Measurements from ENCODE around the gene FAAP100.
A peak's percentile ranks its signal among the peaks of the same experiment; 100 is the strongest.

Gene FAAP100

GRCh38 chr17:81551458-81552243 lies 502 bp downstream of the FAAP100 start:
- Histone ChIP-seq H3K4me3 (ENCODE audit: low read length, poor library complexity, severe bottlenecking) (peak overlapping the region; percentile 90), H2AFZ (ENCODE audit: low read length) (peak overlapping the region; percentile 91), H3K4me1 (ENCODE audit: insufficient read depth, low read length, poor library complexity, severe bottlenecking) (peaks cover 35% of the 10 kb centered on the region), H3K36me3 (ENCODE audit: insufficient read depth, low read length) (peaks cover 15% of the 10 kb centered on the region; the same call in 1 of the 2 replicates), H4K20me1 (ENCODE audit: insufficient read depth, low read length, poor library complexity, severe bottlenecking) (peaks cover 20% of the 10 kb centered on the region), H3K9ac (ENCODE audit: low read depth, low read length, poor library complexity, severe bottlenecking) (peak overlapping the region; percentile 94), H3F3A (ENCODE audit: low read depth) (peaks cover 10% of the 10 kb centered on the region; the same call in 1 of the 2 replicates), H3K9me3 (ENCODE audit: insufficient read depth, low read depth, low read length) (no peaks in the 10 kb centered on the region), H3K27me3 (ENCODE audit: insufficient read depth, low read length, poor library complexity, severe bottlenecking) (no peaks in the 10 kb centered on the region), H3K4me2 (ENCODE audit: low read depth, low read length, poor library complexity, severe bottlenecking) (peak overlapping the region; percentile 83), H3K9me2 (replicated peaks; ENCODE audit: low read depth, low read length) (no peaks in the 10 kb centered on the region), H3K79me2 (ENCODE audit: insufficient read depth, low read length) (peaks cover 33% of the 10 kb centered on the region)
- TF ChIP-seq EZH2phosphoT487 (IDR thresholded peaks at IDR 0.05; ENCODE audit: borderline replicate concordance) (no peak), CTCF (conservative IDR thresholded peaks at IDR 0.05; ENCODE audit: low read length) (no peak)

DNA sequence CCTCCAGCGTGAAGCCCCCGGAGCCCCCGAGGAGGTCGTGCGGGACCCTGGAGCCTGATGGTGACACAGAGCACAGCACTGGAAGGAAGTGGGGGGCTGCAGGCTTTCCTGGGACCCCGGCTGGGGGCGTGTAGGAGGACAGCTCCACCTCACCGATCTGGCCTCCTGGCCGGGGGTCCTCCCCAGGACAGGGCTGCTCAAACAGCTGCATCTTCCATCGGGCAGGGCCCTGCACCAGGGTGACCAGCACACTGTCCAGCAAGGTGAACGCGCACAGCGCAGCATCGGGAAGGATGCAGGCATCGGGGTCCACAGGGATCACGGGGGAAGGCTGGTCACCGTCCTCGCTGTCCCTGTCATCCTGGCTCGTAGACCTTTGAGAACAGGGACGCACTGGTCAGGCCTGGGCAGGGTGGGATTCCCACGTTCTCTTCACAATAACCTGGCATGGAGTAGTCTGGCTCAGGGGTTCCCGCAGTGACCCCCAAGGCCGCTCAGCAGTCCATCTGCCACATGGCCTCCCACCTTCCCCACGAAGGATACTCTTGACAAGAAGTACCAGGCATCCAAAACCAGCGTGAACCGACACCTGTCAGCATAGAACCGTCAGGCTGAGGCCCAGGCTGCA lies 1.2 kb downstream of the FAAP100 start:
- Histone ChIP-seq H3K79me2 (ENCODE audit: insufficient read depth, low read length) (peaks cover 33% of the 10 kb centered on the region), H3F3A (ENCODE audit: low read depth) (peaks cover 10% of the 10 kb centered on the region; the same call in 1 of the 2 replicates), H3K9ac (ENCODE audit: low read depth, low read length, poor library complexity, severe bottlenecking) (peak overlapping the region; percentile 94), H3K36me3 (ENCODE audit: insufficient read depth, low read length) (peaks cover 16% of the 10 kb centered on the region; the same call in 1 of the 2 replicates), H3K27me3 (ENCODE audit: insufficient read depth, low read length, poor library complexity, severe bottlenecking) (no peaks in the 10 kb centered on the region), H3K4me1 (ENCODE audit: insufficient read depth, low read length, poor library complexity, severe bottlenecking) (peaks cover 35% of the 10 kb centered on the region), H4K20me1 (ENCODE audit: insufficient read depth, low read length, poor library complexity, severe bottlenecking) (peaks cover 20% of the 10 kb centered on the region), H2AFZ (ENCODE audit: low read length) (no peak overlapping the region), H3K4me3 (ENCODE audit: low read length, poor library complexity, severe bottlenecking) (peak overlapping the region; percentile 90), H3K9me2 (replicated peaks; ENCODE audit: low read depth, low read length) (no peaks in the 10 kb centered on the region), H3K4me2 (ENCODE audit: low read depth, low read length, poor library complexity, severe bottlenecking) (peak overlapping the region; percentile 83), H3K9me3 (ENCODE audit: insufficient read depth, low read depth, low read length) (no peaks in the 10 kb centered on the region)
- TF ChIP-seq CTCF (conservative IDR thresholded peaks at IDR 0.05; ENCODE audit: low read length) (no peak), EZH2phosphoT487 (IDR thresholded peaks at IDR 0.05; ENCODE audit: borderline replicate concordance) (no peak)

DNA sequence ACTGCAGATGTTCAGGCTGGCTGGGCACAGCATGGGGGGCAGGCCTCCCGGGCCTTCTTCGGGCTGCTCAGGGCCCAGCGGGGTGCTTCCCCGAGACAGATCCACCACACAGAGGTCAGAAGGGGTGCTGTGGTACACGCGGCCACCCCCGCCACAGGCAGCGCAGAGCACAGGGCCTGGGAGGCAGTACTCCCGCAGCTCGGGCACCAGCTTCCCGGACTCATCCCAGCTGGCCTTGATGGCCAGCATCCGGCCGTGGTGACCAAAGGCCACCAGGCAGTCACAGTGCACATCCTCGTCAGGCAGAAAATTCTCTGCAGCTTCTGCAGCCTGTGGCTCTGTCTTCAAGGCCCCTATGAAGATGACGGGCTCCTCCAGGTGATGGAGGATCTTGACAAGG lies 1.9 kb downstream of the FAAP100 start:
- H3K9me3 ChIP-seq (ENCODE audit: insufficient read depth, low read depth, low read length) = no peaks in the 10 kb centered on the region
- H3K4me1 ChIP-seq (ENCODE audit: insufficient read depth, low read length, poor library complexity, severe bottlenecking) = peaks cover 35% of the 10 kb centered on the region
- peak overlapping the region; percentile 83 for H3K4me2 ChIP-seq (ENCODE audit: low read depth, low read length, poor library complexity, severe bottlenecking)
- no peaks in the 10 kb centered on the region for H3K27me3 ChIP-seq (ENCODE audit: insufficient read depth, low read length, poor library complexity, severe bottlenecking)
- TF ChIP-seq EZH2phosphoT487 (IDR thresholded peaks at IDR 0.05; ENCODE audit: borderline replicate concordance) = no peak
- no peak for TF ChIP-seq CTCF (conservative IDR thresholded peaks at IDR 0.05; ENCODE audit: low read length)
- peaks cover 20% of the 10 kb centered on the region for H4K20me1 ChIP-seq (ENCODE audit: insufficient read depth, low read length, poor library complexity, severe bottlenecking)
- H3K79me2 ChIP-seq (ENCODE audit: insufficient read depth, low read length) = peaks cover 33% of the 10 kb centered on the region
- H3F3A ChIP-seq (ENCODE audit: low read depth) = peaks cover 10% of the 10 kb centered on the region; the same call in 1 of the 2 replicates
- H3K36me3 ChIP-seq (ENCODE audit: insufficient read depth, low read length) = peaks cover 17% of the 10 kb centered on the region; the same call in 1 of the 2 replicates
- no peaks in the 10 kb centered on the region for H3K9me2 ChIP-seq (replicated peaks; ENCODE audit: low read depth, low read length)
- H3K4me3 ChIP-seq (ENCODE audit: low read length, poor library complexity, severe bottlenecking) = peak overlapping the region; percentile 90
- H3K9ac ChIP-seq (ENCODE audit: low read depth, low read length, poor library complexity, severe bottlenecking) = peak overlapping the region; percentile 94
- no peak overlapping the region for H2AFZ ChIP-seq (ENCODE audit: low read length)

Data from Loucy (cell line).